HG03565 (cell line): ENCODE data around the gene F2RL1.
"Not testable (repeated sequence)": the region's sequence is repeated elsewhere in the genome, so short reads cannot be mapped to it uniquely, and the experiment has no call there.

Experiments used
- ATAC-seq: cut with Tn5 transposase; IDR thresholded peaks from one replicate; pipeline ENCODE4 v1.9.1; 2021; ENCODE audit warnings: mild to moderate bottlenecking, moderate library complexity; ENCODE audit not compliant: unreplicated experiment

Gene F2RL1, protein sequence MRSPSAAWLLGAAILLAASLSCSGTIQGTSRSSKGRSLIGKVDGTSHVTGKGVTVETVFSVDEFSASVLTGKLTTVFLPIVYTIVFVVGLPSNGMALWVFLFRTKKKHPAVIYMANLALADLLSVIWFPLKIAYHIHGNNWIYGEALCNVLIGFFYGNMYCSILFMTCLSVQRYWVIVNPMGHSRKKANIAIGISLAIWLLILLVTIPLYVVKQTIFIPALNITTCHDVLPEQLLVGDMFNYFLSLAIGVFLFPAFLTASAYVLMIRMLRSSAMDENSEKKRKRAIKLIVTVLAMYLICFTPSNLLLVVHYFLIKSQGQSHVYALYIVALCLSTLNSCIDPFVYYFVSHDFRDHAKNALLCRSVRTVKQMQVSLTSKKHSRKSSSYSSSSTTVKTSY

DNA sequence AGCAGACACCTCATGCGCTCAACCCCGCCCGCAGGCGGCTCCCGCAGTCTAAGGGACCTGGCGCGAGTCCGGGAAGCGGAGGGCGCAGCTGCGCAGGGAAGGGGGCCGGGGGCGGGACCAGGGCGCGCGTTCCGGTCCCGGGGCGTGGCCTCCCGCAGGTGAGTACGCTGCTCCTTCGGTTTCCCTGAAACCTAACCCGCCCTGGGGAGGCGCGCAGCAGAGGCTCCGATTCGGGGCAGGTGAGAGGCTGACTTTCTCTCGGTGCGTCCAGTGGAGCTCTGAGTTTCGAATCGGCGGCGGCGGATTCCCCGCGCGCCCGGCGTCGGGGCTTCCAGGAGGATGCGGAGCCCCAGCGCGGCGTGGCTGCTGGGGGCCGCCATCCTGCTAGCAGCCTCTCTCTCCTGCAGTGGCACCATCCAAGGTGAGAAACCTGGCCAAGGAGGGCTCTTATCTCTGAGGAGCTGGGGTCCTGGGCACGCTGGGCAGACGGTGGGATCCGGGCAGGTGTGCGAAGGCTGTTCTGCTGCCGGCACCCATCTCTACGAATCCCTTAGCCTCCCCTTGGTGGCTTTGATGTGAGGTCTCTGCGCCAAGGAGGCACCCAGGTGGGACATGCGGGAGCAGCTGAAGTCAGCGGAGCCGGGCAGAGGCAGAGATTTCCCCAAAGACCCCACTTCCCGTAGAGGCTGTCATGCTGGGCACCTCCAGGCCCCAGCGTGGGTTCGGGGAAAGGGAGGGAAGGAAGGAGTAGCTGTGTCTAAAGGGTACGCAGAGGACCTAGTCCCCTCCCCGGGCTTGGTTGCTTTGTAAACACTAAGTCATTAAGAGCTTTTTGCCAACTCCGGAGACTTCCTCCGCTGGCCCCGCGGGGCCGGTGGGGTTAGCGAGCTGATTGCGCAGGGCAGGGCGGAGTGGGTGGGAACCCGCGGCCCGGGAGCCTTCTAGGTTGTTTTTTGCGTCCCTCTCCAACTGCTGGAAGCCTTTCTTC is at the start of gene F2RL1:
Gene F2RL1, plus strand, starts transcription at position 187 of the 988 bp plus-strand sequence. Its CDS starts 153 bp downstream, at position 340.
- no peak for ATAC-seq

GRCh38 chr5:76771041-76771440 is 47.8 kb upstream of the F2RL1 start:
- ATAC-seq: not testable (repeated sequence)

DNA sequence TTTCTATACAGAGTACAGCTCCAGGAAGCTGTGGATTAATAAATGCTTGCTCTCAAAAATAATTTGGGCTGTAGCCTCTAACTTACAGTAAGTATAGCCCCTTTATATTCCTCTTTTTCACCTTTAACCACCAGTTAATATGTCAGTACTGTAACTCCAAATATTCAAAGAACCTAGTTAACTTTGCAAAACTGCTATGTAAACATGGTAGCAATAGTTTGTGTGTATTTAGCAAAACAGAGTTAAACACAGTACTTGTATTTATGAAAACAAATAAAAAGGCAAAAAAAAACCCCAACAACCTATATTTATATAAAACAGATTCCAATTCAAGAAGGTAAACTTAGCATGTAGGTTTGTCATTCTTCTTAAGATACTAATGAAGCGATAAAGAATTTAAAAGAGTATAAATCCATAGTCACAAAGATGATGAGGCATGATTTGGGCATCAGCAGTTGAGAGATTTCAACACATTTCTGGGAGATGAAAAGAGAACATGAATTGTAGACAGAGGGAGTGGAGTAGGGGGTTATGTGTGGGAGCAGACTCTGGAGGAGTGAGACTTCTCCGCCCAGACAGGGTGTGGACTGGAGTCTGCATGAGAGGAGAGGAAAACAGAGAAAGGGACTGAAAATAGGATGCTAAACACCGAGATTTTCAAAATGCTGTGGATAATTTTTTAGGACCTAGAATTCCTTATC is 47.0 kb upstream of the F2RL1 start:
- ATAC-seq: no peak

GRCh38 chr5:76775921-76776320 is 42.9 kb upstream of the F2RL1 start:
- no peak for ATAC-seq

- no peak for ATAC-seq
Observed at GRCh38 chr5:76776391-76776790, 42.4 kb upstream of the F2RL1 start.

- not testable (repeated sequence) for ATAC-seq
Observed at GRCh38 chr5:76780616-76781015, 38.2 kb upstream of the F2RL1 start.

DNA sequence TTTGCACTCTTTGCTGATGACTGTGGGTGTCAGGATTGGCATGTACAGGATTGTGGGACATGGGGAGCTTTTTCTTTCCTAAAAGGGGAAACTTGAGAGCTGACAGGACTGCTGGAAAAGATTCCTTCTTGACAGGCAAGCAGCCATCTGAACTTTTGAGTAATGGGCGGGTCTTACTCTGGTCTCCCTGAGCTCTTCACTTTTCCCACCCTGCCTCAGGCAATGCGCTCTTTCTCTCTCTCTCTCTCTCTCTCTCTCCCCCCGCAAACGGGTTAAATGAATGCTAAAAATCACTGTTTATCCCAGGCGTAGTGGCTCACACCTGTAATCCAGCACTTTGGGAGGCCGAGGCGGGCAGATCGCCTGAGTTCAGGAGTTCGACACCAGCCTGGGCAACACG is 37.1 kb upstream of the F2RL1 start:
- ATAC-seq: no peak

DNA sequence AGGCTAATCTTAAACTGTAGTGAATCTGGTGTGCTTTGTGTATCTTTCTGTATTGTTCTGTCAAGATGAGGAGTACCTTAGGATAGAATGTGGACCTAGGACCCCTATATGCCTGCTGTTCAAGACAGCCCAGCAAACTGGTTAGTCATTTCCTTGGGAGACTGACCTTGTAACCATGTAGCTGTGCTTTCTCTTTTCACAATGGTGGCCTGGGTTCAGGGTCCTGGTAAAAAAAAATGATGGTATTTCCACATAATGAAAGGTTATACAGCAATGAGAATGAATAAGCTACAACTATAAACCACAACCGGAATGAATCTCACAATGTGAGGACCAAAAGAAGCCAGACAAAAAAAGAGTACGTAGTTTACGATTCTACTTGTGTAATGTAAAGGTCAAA is 36.4 kb upstream of the F2RL1 start:
- no peak for ATAC-seq

- ATAC-seq: no peak
Observed at GRCh38 chr5:76787237-76787636, 31.6 kb upstream of the F2RL1 start.

DNA sequence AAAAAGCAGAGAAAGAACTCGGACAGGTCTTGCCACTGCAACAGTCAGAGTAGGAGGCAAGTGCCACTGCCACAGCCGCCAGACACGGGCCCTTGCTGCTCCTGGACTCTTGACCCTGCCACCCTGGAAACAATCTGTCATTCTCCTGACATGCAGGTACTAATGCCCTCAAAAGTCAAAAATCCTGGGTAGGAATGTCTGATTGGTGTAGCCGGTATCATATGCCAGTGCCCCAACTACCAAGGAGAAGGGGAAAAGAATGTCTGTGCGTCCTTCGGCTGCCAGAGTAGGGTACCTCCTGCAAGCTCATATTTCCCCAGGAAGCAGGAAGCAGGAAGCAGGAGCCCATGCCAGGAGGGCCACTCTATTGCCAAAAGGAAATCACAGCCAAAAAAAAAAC is 30.5 kb upstream of the F2RL1 start:
- ATAC-seq: no peak

GRCh38 chr5:76789275-76789674 is 29.6 kb upstream of the F2RL1 start:
- ATAC-seq: not testable (repeated sequence)

GRCh38 chr5:76789991-76790581 is 28.7 kb upstream of the F2RL1 start:
- ATAC-seq: no peak

DNA sequence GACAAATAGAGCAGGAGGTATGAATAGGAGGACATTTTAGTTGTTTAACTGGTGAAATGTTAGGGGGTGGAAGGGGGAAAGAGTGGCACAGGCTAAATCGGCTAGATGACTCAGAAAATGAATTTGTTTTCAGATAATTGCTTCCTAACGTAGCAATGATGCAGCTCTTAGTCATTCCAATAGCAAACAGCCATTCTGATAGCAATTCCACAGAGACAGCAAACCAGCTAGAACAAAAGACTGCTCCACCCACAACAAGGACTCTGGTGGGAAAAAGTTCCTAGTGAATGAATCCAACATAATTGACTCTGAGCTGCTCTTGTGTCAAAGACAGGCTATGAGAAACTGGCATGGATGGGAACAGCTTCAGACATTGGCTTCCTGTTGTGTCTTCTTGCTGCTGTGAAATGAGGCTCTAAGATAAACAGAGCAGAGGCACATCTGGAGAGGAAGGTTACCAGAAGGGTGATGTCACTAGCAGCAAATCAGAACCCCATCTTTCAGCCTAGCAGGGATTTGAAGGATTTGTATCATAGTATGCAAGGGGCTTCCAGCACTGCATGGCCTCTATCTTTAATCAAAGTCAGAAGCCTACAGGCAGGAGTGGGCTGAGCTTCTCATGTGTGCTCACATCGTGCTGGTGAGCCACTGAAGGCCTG is 28.1 kb upstream of the F2RL1 start:
- no peak for ATAC-seq

DNA sequence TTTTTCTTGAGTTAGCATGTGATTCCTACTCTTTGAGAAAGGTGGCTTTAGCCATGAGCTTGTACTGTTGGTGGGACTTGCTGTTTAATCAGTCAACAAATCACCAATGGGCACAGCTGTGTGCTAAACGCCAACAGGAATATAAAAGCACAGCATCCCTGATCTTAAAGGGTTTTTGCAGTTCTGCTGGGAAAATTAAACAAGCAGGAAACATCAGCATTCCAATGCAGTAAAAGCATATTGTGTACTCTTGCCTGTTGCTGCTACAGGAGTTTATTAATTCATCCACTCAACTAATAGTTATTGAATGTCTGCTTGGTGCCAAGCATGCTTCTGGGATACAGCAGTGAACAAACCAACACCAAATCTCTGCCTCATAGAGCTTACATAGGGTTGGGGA is 27.4 kb upstream of the F2RL1 start:
- ATAC-seq: no peak

DNA sequence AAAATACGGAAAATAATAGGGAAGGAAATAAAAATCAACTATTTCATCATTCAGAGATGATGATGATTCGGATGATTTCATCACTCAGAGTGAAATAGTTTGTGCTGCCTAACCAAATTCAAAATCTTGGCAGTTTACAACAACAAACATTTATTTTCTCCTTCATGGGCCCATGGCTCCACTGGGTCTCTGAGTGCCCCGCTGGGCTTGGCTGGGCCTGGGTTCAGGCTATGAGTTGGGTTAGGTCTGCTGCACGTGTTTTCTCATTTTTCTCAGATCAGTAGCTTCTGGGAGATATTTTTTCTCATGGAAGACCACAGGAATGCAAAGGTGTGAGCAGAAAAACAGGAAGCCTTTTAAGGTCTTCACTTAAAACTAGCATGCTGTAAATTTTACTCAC is 24.0 kb upstream of the F2RL1 start:
- no peak for ATAC-seq

- no peak for ATAC-seq
Observed at GRCh38 chr5:76799588-76799987, 19.2 kb upstream of the F2RL1 start.

GRCh38 chr5:76800579-76800978 is 18.3 kb upstream of the F2RL1 start:
- no peak for ATAC-seq

DNA sequence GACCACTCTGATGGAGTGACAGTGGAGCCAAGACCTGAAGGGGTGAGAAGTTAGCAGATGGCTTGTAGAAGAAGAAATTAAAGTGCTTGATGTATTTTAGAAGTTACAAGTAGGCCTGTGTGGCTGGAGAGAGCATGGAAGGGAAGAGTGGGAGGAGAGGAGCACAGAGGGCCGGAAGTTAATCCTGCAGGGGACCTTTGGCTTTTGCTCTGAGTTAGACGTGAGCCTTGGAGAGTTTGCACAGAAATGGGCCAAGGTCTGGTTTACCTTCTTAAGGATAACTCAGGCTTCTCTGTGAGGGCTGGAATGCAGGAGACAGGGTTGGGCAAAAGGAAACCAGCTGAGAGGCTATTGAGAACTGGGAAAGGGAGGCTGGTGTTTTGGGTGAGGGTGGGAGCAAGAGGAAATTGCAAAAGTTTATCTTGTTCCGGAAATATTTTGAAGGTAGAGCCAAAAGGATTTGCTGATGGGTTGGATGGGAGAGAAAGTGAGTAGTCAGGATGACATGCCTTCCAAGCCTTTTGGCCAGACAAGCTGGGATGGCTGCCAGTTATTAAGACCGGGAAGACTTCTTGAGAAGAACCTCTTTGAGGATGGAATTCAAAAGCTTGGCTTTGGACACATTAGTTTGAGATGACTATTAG is 17.5 kb upstream of the F2RL1 start:
- no peak for ATAC-seq

- no peak for ATAC-seq
Observed at GRCh38 chr5:76801803-76802195, 17.0 kb upstream of the F2RL1 start.

- no peak for ATAC-seq
Observed at GRCh38 chr5:76804266-76804665, 14.6 kb upstream of the F2RL1 start.
